ENCODE results near the gene DAGLA. TPM values are rescaled to one million over a fixed set of nuclear protein-coding genes. Genes with fewer than 3 reads are reported as not detected.

DAGLA gene
- total and polyA plus RNA-seq, 2 of the 13 experiments (the other 11 are each of a cell fraction or from before 2014, with no cell fraction given) = 2.6 to 3.9 TPM

DNA sequence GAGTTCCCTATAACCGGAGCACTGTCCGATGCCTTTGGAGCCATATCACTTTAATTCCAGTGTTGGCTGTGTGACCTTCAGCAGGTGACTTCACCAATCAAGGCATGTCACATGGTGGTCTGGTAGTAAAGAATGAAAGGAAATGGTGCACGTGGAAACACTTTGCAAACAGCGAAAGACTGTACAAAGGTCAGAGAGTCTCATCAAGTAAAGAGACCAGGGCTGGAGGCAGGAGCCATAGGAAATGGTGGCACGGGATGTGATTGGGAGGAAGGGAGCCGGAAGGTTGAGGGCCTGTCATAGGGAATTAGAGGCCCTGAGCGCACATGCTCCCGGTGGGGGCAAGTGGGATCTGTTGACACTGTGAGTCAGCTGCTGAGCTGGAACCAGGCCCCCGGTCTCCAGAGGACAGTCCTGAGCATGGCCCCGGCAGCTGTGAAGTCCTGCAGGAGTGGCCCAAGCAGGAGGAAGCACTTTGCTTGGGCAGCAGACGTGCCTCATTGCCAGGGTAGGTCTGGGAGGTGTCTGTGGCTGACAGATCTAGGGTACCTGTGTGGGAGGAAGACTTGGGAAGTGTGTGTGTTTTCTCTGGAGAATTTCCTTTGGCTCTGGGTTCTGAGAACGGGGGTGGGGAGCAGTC, 2.0 kb downstream of the DAGLA start (continued):
- TF ChIP-seq, protein P1, sequence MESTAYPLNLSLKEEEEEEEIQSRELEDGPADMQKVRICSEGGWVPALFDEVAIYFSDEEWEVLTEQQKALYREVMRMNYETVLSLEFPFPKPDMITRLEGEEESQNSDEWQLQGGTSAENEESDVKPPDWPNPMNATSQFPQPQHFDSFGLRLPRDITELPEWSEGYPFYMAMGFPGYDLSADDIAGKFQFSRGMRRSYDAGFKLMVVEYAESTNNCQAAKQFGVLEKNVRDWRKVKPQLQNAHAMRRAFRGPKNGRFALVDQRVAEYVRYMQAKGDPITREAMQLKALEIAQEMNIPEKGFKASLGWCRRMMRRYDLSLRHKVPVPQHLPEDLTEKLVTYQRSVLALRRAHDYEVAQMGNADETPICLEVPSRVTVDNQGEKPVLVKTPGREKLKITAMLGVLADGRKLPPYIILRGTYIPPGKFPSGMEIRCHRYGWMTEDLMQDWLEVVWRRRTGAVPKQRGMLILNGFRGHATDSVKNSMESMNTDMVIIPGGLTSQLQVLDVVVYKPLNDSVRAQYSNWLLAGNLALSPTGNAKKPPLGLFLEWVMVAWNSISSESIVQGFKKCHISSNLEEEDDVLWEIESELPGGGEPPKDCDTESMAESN (CRISPR knock-in tag; conservative IDR thresholded peaks at IDR 0.05) = peak; percentile 81
- TF ChIP-seq ZNF737 (CRISPR knock-in tag; IDR thresholded peaks at IDR 0.05; ENCODE audit: borderline replicate concordance) (no peak; the same call in 1 of the 2 replicates), FOXO1 (CRISPR knock-in tag; IDR thresholded peaks at IDR 0.05) (peak; percentile 69), NFIB (CRISPR knock-in tag; IDR thresholded peaks at IDR 0.05; ENCODE audit: borderline replicate concordance) (no peak), ZNF883 (CRISPR knock-in tag; IDR thresholded peaks at IDR 0.05; ENCODE audit: not compliant biosample characterization) (peak; percentile 52), HDAC6 (IDR thresholded peaks at IDR 0.05; ENCODE audit: low read depth, low read length) (no peak), ZMYM4 (CRISPR knock-in tag; IDR thresholded peaks at IDR 0.05) (peak; percentile 71), ZNF567 (CRISPR knock-in tag; IDR thresholded peaks at IDR 0.05; ENCODE audit: borderline replicate concordance) (peak; percentile 57; the same call in 1 of the 2 replicates), ZNF160 (CRISPR knock-in tag; IDR thresholded peaks at IDR 0.05) (peak; percentile 69; the same call in 1 of the 2 replicates), ZSCAN29 (CRISPR knock-in tag; conservative IDR thresholded peaks at IDR 0.05) (no peak; the same call in 1 of the 2 replicates), ZNF124 (CRISPR knock-in tag; IDR thresholded peaks at IDR 0.05) (peak; percentile 79), ZBTB21 (CRISPR knock-in tag; IDR thresholded peaks at IDR 0.05) (no peak), ZNF337 (CRISPR knock-in tag; IDR thresholded peaks at IDR 0.05; ENCODE audit: borderline replicate concordance, low read depth) (0 out of 2 replicates have a peak, but pooled peaks have one; percentile 48), SAFB2 (CRISPR knock-in tag; IDR thresholded peaks at IDR 0.05; ENCODE audit: borderline replicate concordance, low read depth) (no peak), ZNF605 (CRISPR knock-in tag; IDR thresholded peaks at IDR 0.05) (peak; percentile 99), SRY (CRISPR knock-in tag; IDR thresholded peaks at IDR 0.05) (0 out of 2 replicates have a peak, but pooled peaks have one; percentile 60), HOXD1 (CRISPR knock-in tag; IDR thresholded peaks at IDR 0.05) (peak; percentile 79; the same call in 1 of the 2 replicates), ZNF577 (CRISPR knock-in tag; IDR thresholded peaks at IDR 0.05; ENCODE audit: borderline replicate concordance, low read depth) (no peak), GATAD1 (CRISPR knock-in tag; IDR thresholded peaks at IDR 0.05) (peak; percentile 69), SNRNP70 (IDR thresholded peaks at IDR 0.05; ENCODE audit: low read depth, low read length) (no peak), ZNF30 (CRISPR knock-in tag; IDR thresholded peaks at IDR 0.05) (no peak), FOXK1 (CRISPR knock-in tag; IDR thresholded peaks at IDR 0.05; ENCODE audit: borderline replicate concordance, low read depth) (peak; percentile 67), ZNF264 (CRISPR knock-in tag; IDR thresholded peaks at IDR 0.05) (peak; percentile 97), HES4 (CRISPR knock-in tag; IDR thresholded peaks at IDR 0.05; ENCODE audit: borderline replicate concordance) (no peak; the same call in 1 of the 2 replicates)
- TF ChIP-seq, protein P2, sequence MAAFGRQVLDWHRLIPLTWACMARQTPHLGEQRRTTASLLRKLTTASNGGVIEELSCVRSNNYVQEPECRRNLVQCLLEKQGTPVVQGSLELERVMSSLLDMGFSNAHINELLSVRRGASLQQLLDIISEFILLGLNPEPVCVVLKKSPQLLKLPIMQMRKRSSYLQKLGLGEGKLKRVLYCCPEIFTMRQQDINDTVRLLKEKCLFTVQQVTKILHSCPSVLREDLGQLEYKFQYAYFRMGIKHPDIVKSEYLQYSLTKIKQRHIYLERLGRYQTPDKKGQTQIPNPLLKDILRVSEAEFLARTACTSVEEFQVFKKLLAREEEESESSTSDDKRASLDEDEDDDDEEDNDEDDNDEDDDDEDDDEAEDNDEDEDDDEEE (CRISPR knock-in tag; IDR thresholded peaks at IDR 0.05) = peak; percentile 81
- TF ChIP-seq, protein P3, sequence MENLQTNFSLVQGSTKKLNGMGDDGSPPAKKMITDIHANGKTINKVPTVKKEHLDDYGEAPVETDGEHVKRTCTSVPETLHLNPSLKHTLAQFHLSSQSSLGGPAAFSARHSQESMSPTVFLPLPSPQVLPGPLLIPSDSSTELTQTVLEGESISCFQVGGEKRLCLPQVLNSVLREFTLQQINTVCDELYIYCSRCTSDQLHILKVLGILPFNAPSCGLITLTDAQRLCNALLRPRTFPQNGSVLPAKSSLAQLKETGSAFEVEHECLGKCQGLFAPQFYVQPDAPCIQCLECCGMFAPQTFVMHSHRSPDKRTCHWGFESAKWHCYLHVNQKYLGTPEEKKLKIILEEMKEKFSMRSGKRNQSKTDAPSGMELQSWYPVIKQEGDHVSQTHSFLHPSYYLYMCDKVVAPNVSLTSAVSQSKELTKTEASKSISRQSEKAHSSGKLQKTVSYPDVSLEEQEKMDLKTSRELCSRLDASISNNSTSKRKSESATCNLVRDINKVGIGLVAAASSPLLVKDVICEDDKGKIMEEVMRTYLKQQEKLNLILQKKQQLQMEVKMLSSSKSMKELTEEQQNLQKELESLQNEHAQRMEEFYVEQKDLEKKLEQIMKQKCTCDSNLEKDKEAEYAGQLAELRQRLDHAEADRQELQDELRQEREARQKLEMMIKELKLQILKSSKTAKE (CRISPR knock-in tag; IDR thresholded peaks at IDR 0.05; ENCODE audit: borderline replicate concordance) = peak; percentile 83
